Nephron (organoid): ENCODE measurements around the gene MBD6.
A peak's percentile ranks its signal among the peaks of the same experiment; 100 is the strongest.
"Not testable (repeated sequence)": the region's sequence is repeated elsewhere in the genome, so short reads cannot be mapped to it uniquely, and the experiment has no call there.

ENCODE experiments used
- H3K27ac Mint-ChIP-seq, 3 experiments: 2 replicates each; pipeline ENCODE4 v1.8.0; 2020; ENCODE audit warnings: mixed read lengths in 3 of 3, mild to moderate bottlenecking in 2 of 3, moderate library complexity in 1 of 3
- H3K27me3 Mint-ChIP-seq: 2 replicates; pipeline ENCODE4 v1.8.0; 2021; ENCODE audit warnings: low read depth, mild to moderate bottlenecking, moderate library complexity, mixed read lengths
- H3K36me3 Mint-ChIP-seq: 2 replicates; pipeline ENCODE4 v1.8.0; 2020; ENCODE audit warnings: low read depth, mixed read lengths
- H3K4me1 Mint-ChIP-seq: 2 replicates; pipeline ENCODE4 v1.8.0; 2020; ENCODE audit warnings: mixed read lengths
- H3K4me3 Mint-ChIP-seq, 3 experiments: 2 replicates each; pipeline ENCODE4 v1.8.0; 2020; ENCODE audit warnings: mild to moderate bottlenecking in 3 of 3, mixed read lengths in 3 of 3, moderate library complexity in 2 of 3
- H3K9me3 Mint-ChIP-seq: 2 replicates; pipeline ENCODE4 v1.8.0; 2020; ENCODE audit warnings: mixed read lengths
- TF ChIP-seq, protein P1 (sequence below), 3 experiments: fragments of 200-600 bp; sonication (generic); IDR thresholded peaks; one replicate each; pipeline ENCODE4 v1.5.0; 2021; ENCODE audit warnings: antibody characterized with exemption in 3 of 3; ENCODE audit not compliant: unreplicated experiment in 3 of 3

MBD6 gene

GRCh38 chr12:57496822-57497221 is 25.8 kb upstream of the MBD6 start:
- H3K4me3 Mint-ChIP-seq, result no peak overlapping the region
- H3K36me3 Mint-ChIP-seq, result peaks cover 73% of the 10 kb centered on the region
- peaks cover 4% of the 10 kb centered on the region for H3K27me3 Mint-ChIP-seq

GRCh38 chr12:57497223-57498131 is 25.1 kb upstream of the MBD6 start:
- TF ChIP-seq, protein P1, sequence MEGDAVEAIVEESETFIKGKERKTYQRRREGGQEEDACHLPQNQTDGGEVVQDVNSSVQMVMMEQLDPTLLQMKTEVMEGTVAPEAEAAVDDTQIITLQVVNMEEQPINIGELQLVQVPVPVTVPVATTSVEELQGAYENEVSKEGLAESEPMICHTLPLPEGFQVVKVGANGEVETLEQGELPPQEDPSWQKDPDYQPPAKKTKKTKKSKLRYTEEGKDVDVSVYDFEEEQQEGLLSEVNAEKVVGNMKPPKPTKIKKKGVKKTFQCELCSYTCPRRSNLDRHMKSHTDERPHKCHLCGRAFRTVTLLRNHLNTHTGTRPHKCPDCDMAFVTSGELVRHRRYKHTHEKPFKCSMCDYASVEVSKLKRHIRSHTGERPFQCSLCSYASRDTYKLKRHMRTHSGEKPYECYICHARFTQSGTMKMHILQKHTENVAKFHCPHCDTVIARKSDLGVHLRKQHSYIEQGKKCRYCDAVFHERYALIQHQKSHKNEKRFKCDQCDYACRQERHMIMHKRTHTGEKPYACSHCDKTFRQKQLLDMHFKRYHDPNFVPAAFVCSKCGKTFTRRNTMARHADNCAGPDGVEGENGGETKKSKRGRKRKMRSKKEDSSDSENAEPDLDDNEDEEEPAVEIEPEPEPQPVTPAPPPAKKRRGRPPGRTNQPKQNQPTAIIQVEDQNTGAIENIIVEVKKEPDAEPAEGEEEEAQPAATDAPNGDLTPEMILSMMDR (IDR thresholded peaks at IDR 0.05; ENCODE audit: unreplicated experiment in 3 of 3), result no peak
- Mint-ChIP-seq H3K4me3 (no peak overlapping the region), H3K36me3 (peaks cover 73% of the 10 kb centered on the region), H3K27me3 (peaks cover 4% of the 10 kb centered on the region), H3K27ac (no peak overlapping the region), H3K4me1 (no peaks in the 10 kb centered on the region), H3K9me3 (peaks cover 2% of the 10 kb centered on the region)

More at GRCh38 chr12:57496822-57497221, 25.8 kb upstream of the MBD6 start:
- Mint-ChIP-seq H3K4me1 (no peaks in the 10 kb centered on the region), H3K9me3 (peaks cover 2% of the 10 kb centered on the region), H3K27ac (no peak overlapping the region)
- TF ChIP-seq, protein P1 (IDR thresholded peaks at IDR 0.05; ENCODE audit: unreplicated experiment in 3 of 3), result no peak

- no peak overlapping the region for H3K27ac Mint-ChIP-seq
- TF ChIP-seq, protein P1 (IDR thresholded peaks at IDR 0.05; ENCODE audit: unreplicated experiment in 3 of 3), result no peak
- H3K4me1 Mint-ChIP-seq, result no peaks in the 10 kb centered on the region
- peaks cover 4% of the 10 kb centered on the region for H3K27me3 Mint-ChIP-seq
- H3K9me3 Mint-ChIP-seq, result peaks cover 2% of the 10 kb centered on the region
- no peak overlapping the region for H3K4me3 Mint-ChIP-seq
- peaks cover 72% of the 10 kb centered on the region for H3K36me3 Mint-ChIP-seq
Measured at GRCh38 chr12:57498132-57498502, 24.5 kb upstream of the MBD6 start.

DNA sequence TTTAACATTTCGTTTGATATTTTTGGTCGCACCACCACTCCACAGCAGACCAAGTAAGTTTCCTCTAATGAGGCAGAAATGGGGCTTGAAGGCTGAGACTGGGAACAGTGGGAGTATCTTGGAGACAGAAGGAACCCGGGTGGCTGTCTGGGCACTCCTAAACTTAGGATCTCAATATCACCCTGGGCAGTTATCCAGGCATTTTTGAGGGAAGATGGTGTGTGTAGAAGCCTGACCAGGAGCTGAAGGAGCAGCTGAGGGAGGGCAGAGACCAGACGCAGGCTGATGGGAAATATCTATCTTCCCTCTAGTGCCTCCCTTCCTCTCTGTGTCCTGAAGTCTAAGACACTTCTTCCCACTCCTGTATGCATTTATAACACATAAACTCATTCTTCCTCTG is 24.1 kb upstream of the MBD6 start:
- no peak overlapping the region for H3K27ac Mint-ChIP-seq
- H3K27me3 Mint-ChIP-seq, result peaks cover 4% of the 10 kb centered on the region
- TF ChIP-seq, protein P1 (IDR thresholded peaks at IDR 0.05; ENCODE audit: unreplicated experiment in 3 of 3), result no peak

DNA sequence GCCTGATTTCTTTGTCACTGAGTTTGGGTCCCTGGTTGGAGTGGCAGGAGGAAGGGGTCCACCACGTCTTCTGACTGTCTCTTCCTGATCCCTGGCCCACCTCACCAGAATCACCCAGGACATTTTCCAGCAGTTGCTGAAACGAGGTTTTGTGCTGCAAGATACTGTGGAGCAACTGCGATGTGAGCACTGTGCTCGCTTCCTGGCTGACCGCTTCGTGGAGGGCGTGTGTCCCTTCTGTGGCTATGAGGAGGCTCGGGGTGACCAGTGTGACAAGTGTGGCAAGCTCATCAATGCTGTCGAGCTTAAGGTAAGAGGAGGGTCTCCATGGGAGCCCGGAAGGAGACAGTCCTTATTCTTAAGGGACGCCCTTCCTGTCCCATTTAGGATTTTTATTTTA is 22.4 kb upstream of the MBD6 start:
- TF ChIP-seq, protein P1 (IDR thresholded peaks at IDR 0.05; ENCODE audit: unreplicated experiment in 3 of 3), result no peak
- no peak overlapping the region for H3K4me3 Mint-ChIP-seq

More for the DNA sequence above, 24.1 kb upstream of the MBD6 start:
- Mint-ChIP-seq H3K4me1 (no peaks in the 10 kb centered on the region), H3K4me3 (no peak overlapping the region), H3K9me3 (peaks cover 2% of the 10 kb centered on the region), H3K36me3 (peaks cover 76% of the 10 kb centered on the region)

DNA sequence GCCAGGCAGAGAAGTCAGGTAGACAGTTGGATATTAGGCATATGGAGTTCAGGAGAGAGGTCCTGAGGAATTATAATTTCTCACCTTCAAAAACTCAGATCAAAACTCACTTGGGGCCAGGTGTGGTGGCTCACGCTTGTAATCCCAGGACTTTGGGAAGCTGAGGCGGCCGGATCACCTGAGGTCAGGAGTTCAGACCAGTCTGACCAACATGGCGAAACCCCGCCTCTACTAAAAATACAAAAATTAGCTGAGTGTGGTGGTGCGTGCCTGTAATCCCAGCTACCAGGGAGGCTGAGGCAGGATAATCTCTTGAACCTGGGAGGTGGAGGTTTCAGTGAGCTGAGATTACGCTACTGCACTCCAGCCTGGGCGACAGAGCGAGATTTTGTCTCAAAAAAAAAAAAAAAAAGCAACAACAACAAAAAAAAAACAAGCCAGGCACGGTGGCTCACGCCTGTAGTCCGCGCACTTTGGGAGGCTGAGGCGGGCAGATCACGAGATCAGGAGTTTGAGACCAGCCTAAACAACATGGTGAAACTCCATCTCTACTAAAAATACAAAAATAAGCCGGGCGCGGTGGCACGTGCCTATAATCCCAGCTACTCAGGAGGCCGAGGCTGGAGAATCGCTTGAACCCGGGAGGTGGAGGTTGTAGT is 20.2 kb upstream of the MBD6 start:
- peak overlapping the region in 1 of 3 experiments; percentile 17 for H3K27ac Mint-ChIP-seq
- not testable (repeated sequence) for H3K27me3 Mint-ChIP-seq, H3K4me1 Mint-ChIP-seq, H3K9me3 Mint-ChIP-seq, H3K4me3 Mint-ChIP-seq
- H3K36me3 Mint-ChIP-seq, result peaks cover 81% of the 10 kb centered on the region

More for the DNA sequence above, 22.4 kb upstream of the MBD6 start:
- no peak overlapping the region for H3K27ac Mint-ChIP-seq
- H3K9me3 Mint-ChIP-seq, result peaks cover 2% of the 10 kb centered on the region
- H3K36me3 Mint-ChIP-seq, result peaks cover 86% of the 10 kb centered on the region
- H3K27me3 Mint-ChIP-seq, result peaks cover 4% of the 10 kb centered on the region
- H3K4me1 Mint-ChIP-seq, result no peaks in the 10 kb centered on the region

- not testable (repeated sequence) for H3K9me3 Mint-ChIP-seq, H3K27ac Mint-ChIP-seq, H3K27me3 Mint-ChIP-seq, H3K4me3 Mint-ChIP-seq, H3K4me1 Mint-ChIP-seq
- H3K36me3 Mint-ChIP-seq, result peaks cover 73% of the 10 kb centered on the region
Measured at GRCh38 chr12:57506541-57506940, 16.1 kb upstream of the MBD6 start.

DNA sequence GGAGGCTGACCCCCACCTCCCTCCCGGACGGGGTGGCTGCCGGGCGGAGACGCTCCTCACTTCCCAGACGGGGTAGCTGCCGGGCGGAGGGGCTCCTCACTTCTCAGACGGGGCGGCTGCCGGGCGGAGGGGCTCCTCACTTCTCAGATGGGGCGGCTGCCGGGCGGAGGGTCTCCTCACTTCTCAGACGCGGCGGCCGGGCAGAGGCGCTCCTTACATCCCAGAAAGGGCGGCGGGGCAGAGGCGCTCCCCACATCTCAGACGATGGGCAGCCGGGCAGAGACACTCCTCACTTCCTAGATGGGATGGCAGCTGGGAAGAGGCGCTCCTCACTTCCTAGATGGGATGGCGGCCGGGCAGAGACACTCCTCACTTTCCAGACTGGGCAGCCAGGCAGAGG is 14.8 kb upstream of the MBD6 start:
- not testable (repeated sequence) for H3K4me1 Mint-ChIP-seq, H3K27ac Mint-ChIP-seq, H3K27me3 Mint-ChIP-seq, H3K9me3 Mint-ChIP-seq, H3K4me3 Mint-ChIP-seq
- peaks cover 75% of the 10 kb centered on the region for H3K36me3 Mint-ChIP-seq
